ENCODE measurements around the gene AK9.

AK9 gene

DNA sequence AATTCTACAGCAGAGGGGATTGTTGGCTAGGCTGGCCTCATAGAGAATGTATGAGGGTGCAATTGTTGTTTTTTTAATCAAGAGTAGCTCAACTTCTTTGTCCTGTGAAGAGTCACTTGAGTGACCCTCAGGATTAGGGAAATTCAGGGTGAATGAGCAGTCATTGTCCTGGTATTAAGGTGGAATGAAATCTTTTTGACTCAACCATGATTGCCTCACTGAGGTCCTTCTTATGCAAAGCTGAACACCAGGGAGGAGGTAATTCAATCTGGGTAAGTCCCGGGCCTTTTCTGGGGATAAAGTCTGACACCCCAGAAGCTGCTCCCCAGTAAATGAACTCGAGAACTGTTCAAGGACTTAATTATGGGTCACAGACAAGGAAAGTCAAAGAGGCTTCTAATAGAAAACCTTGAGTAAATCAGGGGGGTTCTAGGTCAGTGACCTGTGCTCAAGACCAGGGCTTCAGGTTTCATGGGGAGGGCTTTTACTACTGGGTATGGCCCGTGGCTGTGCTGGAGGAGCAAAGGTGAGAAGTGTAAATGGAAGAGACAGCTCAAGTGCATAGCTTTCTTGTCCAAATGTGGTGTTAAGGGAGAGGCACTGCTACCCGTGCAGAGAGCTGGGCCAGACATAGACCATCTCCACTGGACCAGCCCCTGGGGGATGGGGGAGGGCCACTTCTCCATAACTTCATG is 182.7 kb downstream of the AK9 start:
- no peak for DNase-seq

DNA sequence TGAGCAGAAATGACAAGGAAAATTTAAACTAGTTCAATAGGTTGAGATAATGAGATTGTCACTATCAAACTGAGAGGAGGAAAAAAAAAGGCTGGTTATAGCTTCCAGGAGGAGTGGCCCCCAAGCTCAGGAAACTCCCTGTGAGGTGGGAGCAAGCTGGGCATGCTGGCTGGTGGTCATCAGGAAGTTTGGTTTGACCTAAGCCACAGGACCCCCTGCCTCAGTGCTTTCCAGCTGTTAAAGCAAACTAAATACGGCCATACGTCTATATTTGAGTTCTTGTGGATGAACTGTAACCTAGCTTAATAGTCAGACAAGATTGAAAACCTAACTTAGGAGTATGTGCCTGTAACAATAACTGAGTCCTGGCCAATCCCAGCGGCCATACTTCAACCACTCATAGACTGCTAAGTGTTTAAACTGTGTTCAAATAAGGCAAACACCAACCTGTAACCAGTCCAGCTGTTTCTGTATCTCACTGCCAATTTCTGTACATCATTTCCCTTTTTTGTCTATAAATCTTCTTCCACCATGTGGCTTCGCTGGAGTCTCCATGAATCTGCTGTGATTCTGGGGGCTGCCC is 183.4 kb downstream of the AK9 start:
- no peak for DNase-seq

DNA sequence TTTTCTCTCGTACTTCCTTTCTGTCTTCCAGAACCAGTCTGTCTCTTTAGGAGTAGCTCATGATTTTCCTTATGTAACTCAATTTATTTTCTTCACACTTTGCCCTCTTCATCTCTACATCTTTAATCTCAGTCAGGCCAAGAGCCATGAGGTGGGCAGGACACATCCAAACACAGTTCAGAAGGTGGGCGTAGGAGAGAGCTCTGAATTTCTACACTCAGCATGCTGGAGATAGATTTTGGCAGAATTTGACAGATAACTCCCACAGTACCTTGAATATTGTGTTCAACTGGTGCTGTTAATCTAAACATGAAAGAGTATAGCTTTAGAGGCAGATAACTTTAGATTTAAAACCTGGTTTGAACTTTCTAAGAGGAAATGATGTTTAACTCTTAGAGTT is 184.2 kb downstream of the AK9 start:
- no peak for DNase-seq

DNA sequence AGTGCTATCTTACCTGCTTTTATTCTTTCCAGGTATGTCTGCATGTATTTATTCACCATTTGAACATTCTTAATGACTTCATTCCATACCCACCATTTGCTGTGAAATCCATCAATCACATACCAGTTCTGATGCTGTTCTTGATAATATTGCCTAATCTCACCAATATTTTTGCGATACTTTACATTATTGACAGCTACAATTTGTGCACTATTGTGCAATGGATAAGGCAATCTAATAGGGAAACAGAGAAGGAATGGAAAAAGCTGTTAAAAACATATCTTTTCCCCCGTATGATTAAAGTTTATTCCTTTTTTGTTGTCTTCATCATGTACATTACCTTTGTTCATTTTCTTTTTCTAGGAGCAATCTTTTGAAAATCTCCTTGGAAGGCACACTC is 184.7 kb downstream of the AK9 start:
- no peak for DNase-seq

DNA sequence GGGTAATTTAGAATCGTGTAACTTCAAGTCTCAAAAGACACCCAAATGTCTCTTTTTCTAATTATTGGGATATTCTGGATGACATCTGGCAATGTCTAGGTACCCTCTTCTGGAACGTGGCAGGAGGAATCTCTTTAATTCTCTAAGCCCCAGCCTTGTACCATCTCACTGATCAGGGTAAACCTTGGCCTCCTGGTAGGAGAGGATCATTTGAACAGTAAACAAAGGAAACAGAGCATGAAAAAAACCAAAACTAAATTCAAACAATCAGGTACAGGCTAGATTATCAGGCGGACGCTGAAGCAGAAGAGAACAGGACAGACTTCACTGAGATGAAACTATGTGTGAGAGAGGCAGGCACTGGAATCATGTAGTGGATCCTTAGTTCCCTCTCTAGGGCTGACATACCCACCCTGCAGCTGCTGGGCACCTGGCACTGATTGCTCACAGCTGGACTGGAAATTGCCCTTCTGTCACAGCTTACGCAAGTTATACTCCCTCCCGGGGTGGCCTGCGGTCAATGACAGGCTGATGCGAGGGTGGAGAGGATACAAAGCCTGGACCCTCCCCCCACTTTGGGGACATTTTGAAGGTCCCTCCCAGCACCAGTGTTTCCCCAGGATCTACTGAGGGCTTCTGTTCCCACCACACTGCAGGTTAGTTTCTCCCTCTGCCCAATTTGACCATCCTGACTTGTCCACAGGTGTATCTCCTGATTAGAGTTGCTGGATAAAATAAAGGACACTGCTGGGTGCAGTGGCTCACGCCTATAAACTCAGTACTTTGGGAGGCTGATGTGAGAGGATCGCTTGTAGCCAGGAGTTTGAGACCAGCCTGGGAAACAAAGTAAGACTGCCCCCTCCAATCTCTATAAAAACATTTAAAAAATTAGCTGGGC is 187.4 kb downstream of the AK9 start:
- no peak for DNase-seq

DNA sequence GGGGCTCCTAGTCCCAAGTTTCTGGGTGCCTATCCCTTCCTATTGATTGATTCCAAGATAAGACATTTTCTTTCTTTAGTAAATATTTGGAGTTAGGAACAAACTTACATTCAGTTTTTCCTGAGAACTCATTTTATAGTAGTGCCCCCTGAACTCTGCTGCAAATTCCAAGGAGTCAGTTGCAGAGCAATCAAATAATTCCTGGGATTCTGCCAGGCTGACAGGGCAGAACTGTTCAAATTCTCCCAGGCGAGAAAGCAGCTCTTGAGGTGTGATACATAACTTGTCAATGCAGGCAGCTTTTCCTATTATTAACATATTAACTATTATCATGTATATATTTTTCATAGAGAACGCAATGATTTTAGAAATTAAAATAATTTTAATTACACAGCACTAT is 192.1 kb downstream of the AK9 start:
- no peak for DNase-seq

DNA sequence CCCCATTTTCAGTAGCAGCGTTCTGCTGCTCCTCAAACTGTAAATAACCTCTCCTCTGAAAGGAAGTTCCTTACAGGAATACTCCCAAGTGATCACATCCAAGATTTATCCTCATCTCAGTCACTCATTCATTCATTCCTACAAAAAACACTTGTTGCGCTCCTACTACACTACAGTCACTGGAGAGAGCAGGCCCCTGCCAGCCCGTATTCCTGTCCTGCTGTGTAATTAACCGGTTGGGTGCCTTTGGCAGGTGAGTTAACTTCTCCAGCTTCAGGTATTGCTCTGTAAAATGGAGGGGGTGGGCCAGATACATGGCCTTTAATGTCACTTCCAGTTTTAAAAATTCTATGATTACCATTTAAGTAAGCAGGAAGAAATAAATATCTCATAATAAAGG is 192.9 kb downstream of the AK9 start:
- DNase-seq = no peak

DNA sequence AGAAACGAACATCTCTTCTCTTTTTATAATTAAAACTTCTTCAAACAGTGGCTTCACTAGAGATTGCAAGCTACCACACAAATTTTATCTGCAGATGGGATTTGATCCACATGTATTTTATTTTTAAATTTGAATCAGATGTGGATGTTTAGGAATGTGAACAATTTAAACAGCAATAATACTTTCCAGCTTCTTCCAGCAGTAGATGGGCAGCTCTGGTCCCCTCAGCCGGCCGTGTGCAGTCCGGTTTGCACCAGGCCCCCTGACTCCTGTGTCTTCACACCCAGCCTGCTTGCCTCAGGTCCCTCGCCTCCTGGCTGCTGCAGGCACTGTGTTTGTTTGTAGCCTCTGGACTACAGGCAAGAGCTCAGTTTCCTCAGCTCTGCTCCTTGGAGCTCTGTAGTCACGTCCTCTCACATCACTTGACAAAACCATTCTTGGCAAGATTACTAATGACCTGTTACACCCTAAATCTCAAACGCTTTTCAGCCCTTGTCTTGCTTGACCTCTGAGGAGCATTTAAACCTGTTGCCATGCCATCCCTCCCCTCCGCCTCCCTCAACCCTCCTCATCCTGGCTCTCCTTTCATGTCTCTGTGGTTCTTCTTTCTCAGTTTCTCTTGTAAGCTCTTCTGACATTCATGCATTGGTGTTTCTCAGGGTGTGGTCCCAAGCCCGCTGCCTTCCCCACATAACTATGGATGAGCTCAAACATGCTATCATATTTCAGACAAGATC is 194.8 kb downstream of the AK9 start:
- no peak for DNase-seq

DNA sequence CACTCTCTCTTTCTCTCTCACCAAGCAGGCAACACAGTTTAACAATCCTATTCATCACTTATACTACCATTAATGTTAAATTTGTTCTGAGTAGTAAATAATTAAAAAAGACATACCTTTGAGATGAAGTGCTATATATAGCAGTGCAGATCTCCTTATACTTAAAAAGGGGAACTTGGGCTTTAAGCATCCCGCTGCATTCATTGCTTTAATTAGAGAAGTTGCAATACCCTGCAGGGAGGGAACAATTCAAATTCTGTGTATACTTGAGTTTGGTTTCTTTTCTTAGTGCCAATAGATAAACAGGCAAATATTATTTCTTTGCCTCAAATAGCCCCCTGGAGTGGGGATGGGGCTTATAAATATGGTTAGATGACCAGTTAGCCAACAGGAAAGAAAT is 197.1 kb downstream of the AK9 start:
- no peak for DNase-seq

DNA sequence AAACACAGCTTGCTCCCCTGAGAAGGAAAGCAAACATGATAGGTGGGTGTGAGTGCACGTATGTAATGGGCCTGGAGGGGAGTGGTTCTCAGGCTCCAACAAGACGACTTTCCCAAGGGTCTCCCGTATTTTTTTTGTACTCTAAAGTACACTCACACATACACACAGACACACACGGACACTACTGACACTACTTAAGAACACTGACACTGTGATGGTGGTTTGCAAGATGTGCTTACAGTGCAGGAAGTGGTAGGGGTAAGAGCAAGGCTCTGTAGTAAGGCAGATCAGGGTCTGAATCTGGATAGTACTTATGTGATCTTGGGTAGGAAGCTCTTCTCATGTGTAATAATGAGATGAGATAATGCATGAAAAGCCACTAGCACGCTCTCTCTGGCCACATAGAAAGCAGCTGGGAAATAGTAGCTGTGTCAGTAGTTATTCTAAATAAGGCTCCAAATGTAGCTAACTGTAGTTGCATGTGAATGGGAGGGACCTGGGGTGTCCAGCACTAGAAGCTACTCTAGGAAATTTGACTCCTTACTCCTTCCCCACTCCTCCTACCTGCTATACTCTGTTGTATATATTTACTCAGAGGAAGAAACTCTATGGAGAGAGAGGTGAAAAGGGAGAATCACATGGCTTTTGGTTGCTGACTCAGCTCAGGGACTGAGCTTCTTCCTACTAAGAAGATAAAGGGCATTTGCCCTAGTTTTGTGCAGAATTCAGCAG is 199.6 kb downstream of the AK9 start:
- peak; percentile 63 for DNase-seq

DNA sequence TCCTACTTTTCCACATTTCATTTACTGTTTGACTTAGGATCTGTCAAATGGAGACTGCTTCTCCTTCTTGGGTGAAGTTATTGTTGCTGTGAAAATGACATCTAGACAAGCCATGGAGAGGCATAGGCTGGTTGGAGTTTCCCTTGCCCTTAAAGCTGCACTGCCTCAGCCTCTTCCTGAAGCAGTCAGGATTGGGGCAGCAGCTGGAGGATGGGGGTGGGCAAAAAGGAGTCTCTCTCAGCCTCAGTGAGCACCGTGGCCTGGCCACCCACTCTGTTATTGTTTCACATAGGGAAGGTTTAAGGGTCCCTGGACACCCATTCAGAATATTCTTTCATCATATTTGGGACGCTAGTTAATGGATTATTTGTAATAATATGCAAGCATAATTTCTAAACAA is 200.3 kb downstream of the AK9 start:
- no peak for DNase-seq

DNA sequence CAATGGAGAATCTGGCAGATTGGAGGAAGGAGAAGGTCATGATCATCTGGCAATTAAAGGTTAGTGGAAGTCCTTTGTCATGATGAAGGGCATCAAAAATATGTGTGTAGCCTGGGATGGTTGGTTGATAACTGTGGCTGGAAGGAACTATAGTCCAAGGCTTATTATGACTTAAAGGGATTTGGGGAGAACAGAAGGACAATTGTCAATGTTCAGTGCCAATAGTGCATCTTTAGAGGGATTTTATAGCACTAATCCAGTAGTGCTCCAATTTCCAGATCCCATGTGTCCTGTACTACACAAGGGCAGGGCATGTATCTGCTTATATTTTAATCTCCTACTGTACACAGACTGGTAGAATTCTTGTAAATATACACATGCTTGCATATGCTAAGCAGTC is 203.0 kb downstream of the AK9 start:
- no peak for DNase-seq

DNA sequence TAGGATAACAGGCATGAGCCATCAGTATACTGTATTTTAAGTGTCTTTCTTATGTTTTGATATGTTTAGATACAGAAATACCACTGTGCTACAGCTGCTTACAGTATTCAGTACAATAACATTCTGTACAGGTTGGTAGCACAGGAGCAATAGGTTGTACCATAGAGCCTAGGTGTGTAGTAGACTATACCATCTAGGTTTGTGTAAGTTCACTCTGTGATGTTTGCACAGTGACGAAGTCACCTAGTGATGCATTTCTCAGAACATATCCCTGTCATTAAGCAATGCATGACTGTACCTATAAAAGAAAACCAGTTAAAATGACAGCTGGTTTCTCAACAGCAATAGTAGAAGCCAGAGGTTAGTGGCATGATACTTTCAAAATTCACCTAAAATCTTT is 204.9 kb downstream of the AK9 start:
- no peak for DNase-seq

DNA sequence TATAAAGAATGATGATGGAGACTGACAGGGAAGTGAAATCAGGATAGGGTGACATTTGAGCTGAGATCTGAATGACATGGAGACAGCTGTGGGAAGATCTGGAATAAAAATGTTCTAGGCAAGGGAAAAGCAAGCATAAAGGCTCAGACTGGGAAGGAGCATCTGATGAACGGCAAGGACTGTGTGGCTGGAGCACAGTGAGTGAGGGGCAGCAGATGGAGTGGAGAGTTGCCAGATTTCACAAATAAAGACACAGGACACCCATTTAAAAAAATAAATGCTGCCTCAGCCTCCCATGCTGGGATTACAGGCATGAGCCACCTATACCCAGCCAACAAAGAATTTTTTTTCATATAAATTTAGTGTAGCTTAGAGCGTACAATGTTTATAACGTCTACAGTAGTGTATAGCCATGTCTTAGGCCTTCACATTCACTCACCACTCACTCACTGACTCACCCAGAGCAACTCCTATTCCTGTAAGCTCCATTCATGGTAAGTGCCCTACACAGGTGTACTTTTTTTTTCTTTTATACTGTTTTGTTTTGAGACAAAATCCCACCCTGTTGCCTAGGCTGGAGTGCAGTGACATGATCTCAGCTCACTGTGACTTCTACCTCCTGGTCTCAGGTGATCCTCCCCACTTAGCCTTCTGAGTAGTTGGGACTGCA is 205.6 kb downstream of the AK9 start:
- DNase-seq = no peak

DNA sequence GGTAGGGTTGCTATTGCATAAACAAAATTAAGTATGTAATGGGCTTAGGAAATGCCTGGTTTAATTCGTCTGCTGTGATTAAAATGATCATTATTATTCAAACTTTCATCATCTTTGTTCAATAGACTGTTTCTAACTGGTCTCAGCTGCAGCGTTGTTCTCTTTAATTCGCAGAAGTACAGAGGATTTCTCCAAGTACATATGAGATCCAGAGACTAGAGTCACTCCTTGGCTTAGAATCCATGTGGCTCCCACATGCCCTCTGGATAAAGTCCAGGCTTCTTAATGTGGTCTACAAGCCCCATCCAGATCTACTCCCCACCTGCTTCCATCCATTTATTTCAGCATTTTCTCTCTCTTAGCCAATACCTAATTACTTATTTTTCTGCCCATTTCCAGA is 206.9 kb downstream of the AK9 start:
- DNase-seq = no peak

DNA sequence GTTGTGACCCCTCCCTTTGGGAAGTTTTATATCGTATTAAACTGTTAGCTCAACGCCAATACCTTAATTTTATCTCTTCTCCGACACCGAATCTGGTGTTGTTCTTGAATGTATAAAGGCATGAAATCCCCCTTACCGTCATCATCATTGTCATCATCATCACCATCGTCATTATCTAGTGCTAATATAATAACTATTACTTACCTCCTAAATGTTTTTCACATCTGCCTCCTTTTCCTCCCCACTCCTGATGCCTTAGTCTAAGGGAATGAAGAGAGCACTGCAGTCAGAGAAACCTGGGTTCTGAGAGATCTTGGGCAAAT is 207.3 kb downstream of the AK9 start:
- DNase-seq = no peak

DNA sequence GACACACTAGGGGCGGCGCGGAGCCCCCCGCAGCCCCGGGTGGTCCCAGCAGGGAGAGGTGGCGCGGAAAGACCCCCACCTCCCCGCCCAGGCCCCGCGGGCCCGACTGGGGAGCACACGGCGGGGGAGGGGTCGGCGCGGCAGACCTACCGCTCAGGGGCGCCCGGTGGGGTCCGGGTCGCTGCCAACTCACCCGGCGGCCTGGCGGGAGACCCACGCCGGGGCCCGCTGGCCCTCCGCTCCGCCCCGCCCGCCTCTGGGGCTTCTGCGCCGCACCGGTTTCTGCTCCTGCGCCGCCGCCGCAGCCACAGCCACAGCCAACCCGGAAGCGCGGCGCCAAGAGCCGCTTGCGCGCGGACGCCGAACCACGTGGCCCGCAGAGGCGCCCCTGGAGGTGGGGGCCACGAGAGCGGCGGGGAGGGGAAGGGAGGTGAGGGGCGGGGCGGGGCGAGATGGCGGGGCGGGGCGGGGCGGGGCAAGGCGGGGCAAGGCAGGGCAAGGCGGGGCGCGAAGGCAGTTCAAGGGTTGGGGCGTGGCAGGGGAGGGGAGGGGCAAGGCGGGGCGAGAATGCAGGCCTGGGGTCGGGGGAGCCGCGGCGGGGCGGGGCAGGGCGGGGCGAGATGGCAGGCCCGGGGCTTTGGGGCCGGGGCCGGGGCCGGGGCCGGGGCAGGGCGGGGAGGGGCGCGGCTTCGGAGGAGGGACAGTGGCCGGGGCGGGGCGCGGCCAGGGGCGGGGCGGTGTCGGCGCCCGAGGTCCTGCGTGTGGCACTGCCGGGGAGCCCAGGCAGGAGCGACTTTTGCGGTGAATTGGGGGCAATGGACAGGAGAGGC is 207.9 kb downstream of the AK9 start, which contains the start of gene ZBTB24:
TSS of gene ZBTB24 (minus strand) at position 315 of the 830 bp plus-strand sequence. CDS start 1,193 bp downstream, outside the sequence.
- peak; percentile 95 for DNase-seq

DNA sequence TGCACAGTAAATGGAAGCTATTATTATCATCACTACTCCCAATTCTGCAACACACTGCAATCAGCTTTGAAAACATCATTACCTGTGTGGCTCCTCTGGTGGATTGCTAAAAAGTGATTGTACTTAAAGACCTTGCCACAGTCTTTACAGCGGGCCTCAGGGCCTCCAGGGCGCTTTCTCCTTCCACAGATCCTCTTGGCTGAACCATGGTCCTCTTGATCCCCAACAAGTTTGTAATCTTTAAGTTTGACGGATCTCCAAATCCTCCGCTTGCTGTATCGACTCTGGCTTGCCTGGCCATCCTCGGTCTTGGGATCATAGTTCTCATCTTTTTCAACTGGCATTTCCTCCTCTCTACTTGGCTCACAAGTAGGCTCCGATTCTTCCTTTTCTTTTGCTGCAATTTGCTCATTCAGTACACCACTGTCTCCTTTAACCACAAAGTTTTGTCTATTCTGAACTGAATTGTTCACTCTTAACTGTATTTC is 210.0 kb downstream of the AK9 start:
- no peak for DNase-seq

DNA sequence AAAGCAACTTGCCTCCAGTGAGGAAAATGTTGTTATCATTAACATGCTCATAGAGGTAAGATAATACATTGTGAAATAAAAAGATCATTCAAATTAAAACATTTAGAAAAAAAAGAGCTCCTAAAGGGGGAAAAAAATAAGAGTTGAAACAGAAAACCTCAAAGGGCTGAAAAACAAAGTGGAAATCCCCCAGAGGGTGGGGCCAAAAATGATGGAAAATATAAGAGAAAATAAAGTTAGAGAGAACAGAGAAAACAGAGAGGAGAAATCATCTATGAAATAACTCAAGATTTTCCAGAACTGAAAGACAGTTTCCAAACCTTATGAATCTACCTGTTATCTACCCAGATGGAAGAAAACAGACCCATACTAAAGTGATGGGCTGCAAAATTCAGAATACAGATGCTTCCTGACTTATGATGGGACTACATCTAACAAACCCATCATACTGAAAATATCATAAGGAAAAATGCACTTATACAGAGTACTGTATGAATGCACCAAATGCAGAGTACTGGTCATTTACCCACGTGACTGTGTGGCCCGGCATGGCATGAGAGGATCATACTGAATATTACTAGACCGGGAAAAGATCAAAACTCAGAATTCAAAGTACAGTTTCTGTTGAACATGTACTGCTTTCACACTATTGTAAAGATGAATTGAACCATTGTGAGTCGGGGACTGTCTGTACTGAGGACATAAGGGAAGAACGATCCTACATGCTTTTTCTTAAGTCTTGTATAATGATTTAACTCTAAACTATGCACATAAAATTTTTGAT is 212.0 kb downstream of the AK9 start:
- no peak for DNase-seq

DNA sequence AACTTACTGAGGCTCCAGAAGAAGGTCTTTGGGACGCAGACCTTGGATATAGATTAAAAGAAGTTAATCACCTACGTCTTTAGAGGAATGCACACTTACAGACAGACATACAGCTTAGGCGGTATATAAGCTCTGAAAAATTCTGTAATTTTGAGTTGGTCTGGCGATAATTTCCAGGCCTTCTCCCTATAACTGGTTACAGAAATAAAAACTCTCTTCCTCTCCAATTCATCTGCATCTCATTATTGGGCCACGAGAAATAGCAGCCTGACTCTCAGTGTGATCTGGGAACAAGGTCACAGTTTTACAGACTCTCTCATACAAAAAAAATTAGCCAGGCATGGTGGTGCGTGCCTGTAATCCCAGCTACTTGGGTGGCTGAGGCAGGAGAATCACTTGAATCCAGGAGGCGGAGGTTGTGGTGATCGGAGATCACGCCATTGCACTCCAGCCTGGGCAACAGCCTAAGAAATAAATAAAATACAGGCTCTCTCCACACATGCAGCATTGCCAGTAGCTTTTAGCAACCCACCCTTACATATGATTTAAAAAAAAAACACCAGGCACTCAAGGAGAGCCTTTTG is 212.7 kb downstream of the AK9 start:
- DNase-seq = no peak

Data from activated CD4-positive, alpha-beta T cell treated with anti-CD3 and anti-CD28 coated beads, Interleukin-2, Interleukin-6, amounts not matched to agents 100 ng/mL and 50 ng/mL, durations not matched to agents 16 hours and 8 hours (primary cell).